CD4-positive, alpha-beta T cell treated with Interleukin-2 at 100 ng/mL for 4 hours (primary cell): ENCODE measurements around the gene SPATA20.

Experiments
- DNase-seq: peaks from one replicate; pipeline ENCODE4 v3.0.0-alpha.2; 2020; ENCODE audit warnings: low spot score

Gene SPATA20

DNA sequence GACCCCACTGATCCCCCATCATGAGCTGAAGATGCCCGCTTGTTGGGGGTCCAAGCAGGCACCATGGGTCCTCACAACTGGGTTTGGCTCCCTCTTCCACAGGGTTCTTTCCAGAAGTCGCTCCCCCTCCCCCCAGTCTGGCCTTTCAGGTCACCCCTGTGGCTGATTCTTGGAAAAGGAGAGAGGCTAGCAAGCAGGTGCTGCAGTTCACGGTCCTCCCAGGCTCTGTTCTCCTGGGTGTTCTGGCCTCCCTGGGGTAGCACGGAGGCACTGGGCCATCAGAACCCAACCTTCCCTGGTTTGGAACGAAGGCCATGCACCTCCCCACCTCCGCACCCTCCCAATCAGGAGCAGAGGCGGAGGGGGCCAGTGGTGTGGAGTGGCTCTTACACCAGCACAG is 32.4 kb downstream of the SPATA20 start:
- DNase-seq = no peak

GRCh38 chr17:50580646-50581045 is 33.7 kb downstream of the SPATA20 start:
- DNase-seq = no peak

- no peak for DNase-seq
Observed at GRCh38 chr17:50581316-50581715, 34.3 kb downstream of the SPATA20 start.

GRCh38 chr17:50582741-50583140 is 35.8 kb downstream of the SPATA20 start:
- DNase-seq = no peak

DNA sequence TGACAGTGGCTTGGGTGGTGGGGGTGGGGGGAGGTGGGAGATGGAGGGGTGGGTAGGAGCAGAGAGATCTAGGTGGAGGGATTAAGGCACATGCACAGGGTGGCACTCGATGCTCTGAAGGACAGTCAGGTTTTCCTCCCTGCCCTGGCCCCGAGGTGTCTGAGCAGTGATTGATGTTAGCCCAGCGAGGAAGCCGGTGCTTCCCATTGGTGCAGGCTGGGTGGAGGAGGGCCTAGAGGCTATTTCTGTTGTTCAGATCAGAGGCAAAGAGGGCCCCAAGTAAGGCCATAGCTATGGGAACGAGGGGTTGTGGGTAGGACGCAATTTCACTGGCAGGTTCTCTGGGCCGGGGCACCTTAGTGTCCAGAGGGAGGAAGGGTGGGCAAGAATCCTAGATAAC is 36.7 kb downstream of the SPATA20 start:
- DNase-seq = no peak

DNA sequence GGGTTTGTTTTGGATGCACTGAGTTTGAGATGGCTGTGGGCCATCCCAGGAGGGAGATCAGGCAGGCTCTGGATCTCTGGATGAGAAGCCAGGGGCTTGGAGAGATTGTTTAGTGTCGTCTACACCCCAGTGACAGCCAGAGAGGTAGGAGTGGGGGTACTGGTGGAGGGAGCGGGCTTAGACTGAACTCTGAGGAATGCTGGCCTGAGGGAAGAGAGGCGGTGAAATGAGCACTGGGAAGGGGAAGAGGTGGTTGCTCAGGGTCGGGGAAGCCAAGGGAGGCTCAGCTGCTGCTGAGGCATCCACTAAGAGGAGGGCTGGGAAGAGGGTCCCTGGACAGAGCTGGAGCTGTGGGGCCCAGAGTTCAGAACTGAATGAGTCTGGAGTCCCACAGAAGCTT is 37.1 kb downstream of the SPATA20 start:
- DNase-seq = no peak

GRCh38 chr17:50584749-50585148 is 37.8 kb downstream of the SPATA20 start:
- no peak for DNase-seq

GRCh38 chr17:50585346-50585745 is 38.4 kb downstream of the SPATA20 start:
- DNase-seq = no peak

- no peak for DNase-seq
Observed at GRCh38 chr17:50585891-50586290, 38.9 kb downstream of the SPATA20 start.

DNA sequence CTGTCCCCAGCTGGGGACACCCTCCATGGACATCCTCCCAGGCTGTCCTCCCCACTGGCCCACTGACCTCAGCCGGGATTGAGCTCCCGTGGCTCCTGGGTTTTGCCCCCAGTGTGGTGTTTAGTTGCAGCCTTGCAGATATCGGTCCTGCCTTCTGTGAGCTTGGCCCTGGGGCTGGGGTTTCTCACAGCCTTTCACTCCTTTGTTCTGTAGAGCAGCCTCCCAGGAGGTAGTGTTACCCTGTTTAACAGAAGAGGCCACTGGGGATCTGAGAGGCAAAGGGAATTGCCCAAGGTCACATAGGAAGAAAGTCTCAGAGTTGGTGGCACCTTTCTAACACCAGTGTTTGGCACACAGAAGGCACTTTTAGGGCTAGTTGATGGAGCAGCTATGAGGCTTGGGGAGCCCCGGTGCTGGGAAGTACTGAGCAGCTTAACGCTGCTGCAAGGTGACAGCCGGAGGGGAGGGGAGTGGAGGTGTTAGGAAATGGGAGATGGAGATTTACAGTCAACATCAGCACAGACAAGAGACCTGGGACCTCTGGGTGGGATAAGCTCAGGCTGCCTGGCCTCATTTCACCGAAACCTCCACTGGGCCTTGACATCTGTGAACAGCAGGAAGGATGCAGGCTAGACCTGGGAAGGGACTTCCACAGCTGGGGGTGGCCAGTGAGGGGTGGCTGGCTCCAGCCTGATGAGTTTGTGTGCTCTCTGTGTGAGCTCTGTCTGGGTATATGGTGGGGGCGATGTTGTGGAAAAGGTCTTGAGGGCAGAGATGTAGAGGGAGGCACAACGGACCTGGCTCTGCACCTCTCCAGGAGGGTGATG is 39.7 kb downstream of the SPATA20 start:
- no peak for DNase-seq

DNA sequence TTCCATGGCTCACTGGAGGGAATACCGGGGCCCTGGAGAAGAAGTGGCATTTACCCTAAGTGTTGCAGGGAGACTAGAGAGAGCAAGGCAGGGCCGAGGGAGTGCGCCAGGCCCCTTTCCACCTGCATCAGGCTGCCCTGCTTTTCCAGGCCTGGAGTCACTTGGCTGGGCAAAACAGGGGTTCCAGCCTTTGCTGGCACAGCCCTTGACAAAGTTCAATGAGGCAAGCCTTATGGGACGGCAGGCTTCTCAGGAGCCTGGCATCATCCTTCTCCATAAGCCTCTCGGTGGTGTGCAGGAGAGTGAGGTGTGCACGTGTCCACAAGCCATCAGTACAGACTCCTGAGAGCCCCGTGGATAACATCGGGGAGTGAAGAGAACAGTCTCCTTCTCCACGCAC is 40.6 kb downstream of the SPATA20 start:
- no peak for DNase-seq

DNA sequence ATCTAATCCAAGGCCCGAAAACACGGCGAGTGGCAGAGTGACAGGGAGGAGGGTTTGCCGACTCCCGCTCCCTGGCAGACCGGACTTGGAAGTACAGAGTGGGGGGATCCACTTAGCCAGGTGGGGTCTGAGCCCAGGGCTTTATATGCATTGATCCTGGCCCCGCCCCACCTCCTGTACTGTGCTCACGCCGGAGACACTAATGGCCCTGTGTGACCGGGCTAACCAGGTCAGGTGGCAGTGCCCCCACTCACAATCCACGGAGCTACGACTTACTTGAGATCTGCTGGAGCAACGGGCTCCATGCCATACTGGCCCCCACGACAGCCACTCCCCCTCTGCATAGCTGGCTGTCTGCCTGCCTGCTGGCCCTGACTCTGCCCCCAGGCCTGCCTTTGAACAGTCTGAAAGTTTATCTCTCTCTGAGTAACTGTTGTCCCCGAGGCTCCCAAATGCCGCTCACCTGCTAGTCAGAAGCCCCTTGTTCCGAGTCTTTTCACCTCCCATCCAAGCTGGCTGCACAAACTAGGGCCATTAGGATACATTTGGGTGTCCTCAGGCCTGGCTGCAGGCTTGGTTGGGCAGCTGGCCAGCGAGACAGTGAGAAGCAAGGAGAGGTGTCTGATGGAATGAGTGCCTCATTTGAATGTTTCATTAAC is 41.5 kb downstream of the SPATA20 start:
- no peak for DNase-seq

GRCh38 chr17:50589095-50589705 is 42.2 kb downstream of the SPATA20 start:
- no peak for DNase-seq

DNA sequence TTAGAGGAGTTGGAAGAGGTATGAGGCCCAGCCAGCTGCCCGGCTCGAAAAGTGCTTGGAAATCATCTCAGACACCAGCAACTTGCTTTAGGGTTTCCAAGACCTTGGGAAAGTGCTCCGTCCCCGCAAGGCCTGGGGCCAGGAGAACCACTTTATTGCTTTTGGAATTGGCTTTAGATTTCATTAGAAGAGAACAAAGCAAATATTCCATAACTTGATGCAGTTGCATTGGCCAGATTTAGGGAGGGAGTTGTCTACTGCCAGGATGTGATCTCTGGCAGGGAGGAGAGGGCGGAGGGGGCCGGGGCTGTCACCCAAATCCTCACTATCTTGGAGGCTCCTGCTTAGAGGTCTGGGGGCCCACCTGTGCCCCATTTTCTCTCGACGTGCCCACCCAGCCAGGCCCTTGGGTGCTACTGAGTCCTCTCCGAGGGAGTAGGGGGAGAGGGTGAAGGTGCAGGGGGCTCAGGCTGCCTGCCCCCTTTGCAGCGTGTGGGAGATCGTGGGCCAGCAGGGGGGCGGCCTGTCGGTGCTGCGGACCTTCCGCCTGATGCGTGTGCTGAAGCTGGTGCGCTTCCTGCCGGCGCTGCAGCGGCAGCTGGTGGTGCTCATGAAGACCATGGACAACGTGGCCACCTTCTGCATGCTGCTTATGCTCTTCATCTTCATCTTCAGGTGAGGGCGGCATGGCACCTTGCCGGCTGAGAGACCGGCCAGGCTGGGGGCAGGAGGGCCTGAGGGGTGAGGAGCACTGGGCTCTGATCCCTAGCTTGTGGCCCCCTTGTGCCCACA is 44.2 kb downstream of the SPATA20 start:
- no peak for DNase-seq

DNA sequence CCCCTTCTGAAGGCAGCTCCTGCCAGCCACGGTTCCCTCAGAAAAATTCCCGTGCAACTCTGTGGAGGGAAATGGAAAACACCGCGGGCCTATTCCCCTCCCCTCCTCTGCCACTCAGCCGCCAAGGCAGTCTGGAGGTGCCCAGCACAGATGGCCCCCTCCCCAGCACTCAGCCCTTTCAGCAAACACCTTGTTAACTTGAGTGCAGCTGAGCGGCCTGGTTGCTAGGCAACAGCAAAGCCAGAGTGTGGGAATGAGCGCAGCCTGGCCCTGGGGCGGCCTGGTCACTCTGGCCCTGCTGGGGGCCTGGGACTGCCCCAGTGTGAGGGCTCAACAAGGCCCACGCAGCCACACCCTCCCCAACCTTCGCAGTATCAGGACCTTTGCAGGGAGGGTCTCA is 46.3 kb downstream of the SPATA20 start:
- DNase-seq = no peak

DNA sequence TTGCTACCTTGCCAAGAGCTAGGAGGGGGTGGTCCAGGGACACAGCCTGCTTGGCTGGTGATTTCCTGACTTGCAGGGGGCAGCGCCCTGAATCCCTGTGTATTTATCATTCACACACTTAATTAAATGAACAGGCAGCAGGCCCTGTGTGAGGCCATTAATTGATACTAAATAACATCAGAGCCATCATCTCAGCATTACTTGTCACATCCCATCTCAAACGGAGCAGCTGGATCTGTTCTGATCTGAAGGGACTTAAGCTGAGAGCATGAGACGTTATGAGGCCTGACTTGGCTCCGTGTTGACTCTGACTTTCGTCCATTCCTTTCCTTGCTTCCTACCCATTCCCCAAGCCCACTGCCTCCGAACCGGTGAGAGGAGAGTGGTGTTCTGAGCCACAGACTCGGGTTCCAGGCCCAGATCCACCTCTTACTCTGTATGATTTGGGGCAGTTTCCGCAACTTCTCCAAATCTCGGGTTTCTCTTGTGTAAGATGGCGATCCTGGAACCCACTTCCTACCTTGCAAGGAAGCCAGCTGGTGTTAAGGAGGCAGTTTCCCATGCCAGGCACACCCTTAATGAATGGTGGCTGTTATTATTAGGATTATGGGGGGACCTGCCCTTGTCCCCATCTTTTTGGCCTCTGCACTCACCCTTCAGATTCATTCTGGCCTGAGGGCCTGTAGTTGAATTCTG is 47.3 kb downstream of the SPATA20 start:
- DNase-seq = no peak

GRCh38 chr17:50594892-50595291 is 47.9 kb downstream of the SPATA20 start:
- no peak for DNase-seq

GRCh38 chr17:50596191-50597037 is 49.4 kb downstream of the SPATA20 start:
- DNase-seq = no peak

DNA sequence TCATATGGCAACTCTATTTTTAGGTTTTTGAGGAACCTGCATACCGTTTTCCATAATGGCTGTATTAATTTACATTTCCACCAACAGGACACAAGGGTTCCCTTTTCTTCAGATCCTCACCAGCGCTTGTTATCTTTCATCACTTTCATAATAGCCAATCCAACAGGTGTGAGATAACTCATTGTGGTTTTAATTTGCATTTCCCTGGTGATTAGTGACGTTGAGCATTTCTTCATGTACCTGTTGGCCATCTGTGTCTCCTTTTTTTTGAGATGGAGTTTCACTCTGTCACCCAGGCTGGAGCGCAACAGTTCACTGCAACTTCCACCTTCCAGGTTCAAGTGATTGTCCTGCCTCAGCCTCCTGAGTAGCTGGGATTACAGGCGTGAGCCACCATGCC is 51.5 kb downstream of the SPATA20 start:
- no peak for DNase-seq

DNA sequence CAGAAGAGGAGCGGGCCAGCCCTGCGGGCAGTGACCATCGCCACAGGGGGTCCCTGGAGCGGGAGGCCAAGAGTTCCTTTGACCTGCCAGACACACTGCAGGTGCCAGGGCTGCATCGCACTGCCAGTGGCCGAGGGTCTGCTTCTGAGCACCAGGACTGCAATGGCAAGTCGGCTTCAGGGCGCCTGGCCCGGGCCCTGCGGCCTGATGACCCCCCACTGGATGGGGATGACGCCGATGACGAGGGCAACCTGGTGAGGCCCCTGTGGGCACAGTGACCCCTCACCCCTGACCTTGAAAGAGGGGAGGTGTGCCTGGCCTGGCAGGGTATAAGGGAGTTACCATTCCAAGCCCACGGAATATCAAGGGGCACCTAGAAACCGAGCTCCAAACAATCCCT is 52.6 kb downstream of the SPATA20 start:
- DNase-seq = no peak

GRCh38 chr17:50601823-50602375 is 54.9 kb downstream of the SPATA20 start:
- DNase-seq = no peak
